Gastroesophageal sphincter (tissue), 4 donors: ENCODE measurements around the gene CEP120. TPM values are rescaled to one million over a fixed set of nuclear protein-coding genes. Genes with fewer than 3 reads are reported as not detected.
A peak's percentile ranks its signal among the peaks of the same experiment; 100 is the strongest.

Source experiments
- ATAC-seq: fragments of 150-250 bp; one replicate; pipeline ENCODE4 v1.9.1; 2016; ENCODE audit warnings: mild to moderate bottlenecking, moderate library complexity
- H3K27ac ChIP-seq, 4 donors: fragments of 200-600 bp; sonication (generic) in 3 of 4; 1 replicate in 3 of 4; 2 replicates in 1 of 4; pipeline ENCODE4 v1.5.1; 2016 to 2019
- H3K27me3 ChIP-seq: fragments of 200-600 bp; sonication (generic); one replicate; pipeline ENCODE4 v1.5.1; 2019
- H3K36me3 ChIP-seq, 2 donors: fragments of 200-600 bp; sonication (generic); one replicate each; pipeline ENCODE4 v1.5.1; 2019; ENCODE audit warnings: control low read depth in 1 of 2
- H3K4me1 ChIP-seq, 3 donors: fragments of 200-600 bp; sonication (generic); 1 replicate in 2 of 3; 2 replicates in 1 of 3; pipeline ENCODE4 v1.5.1; 2016 to 2019; ENCODE audit warnings: control low read depth in 2 of 3
- H3K4me3 ChIP-seq, 2 donors: fragments of 200-600 bp; sonication (generic); one replicate each; pipeline ENCODE4 v1.5.1; 2019; ENCODE audit warnings: mild to moderate bottlenecking in 1 of 2, moderate library complexity in 1 of 2
- H3K9me3 ChIP-seq, 3 donors: fragments of 200-600 bp; sonication (generic); one replicate each; pipeline ENCODE4 v1.5.1; 2017 to 2019; ENCODE audit warnings: control low read depth in 2 of 3
- CTCF ChIP-seq, 4 experiments: fragments of 200-600 bp in 2 of 4; fragments of 450-650 bp in 2 of 4; sonication (generic) in 1 of 4; IDR thresholded peaks; one replicate each; pipeline ENCODE4 v1.5.1; 2017 to 2019; ENCODE audit warnings: antibody characterized with exemption in 4 of 4, mild to moderate bottlenecking in 2 of 4, moderate library complexity in 2 of 4
- EP300 ChIP-seq: sonication (generic); formaldehyde crosslinking; IDR thresholded peaks from one replicate; pipeline ENCODE4 v1.6.1; 2017; ENCODE audit warnings: antibody characterized with exemption, mild to moderate bottlenecking
- POLR2A ChIP-seq, 2 donors: fragments of 450-650 bp; IDR thresholded peaks; one replicate each; pipeline ENCODE4 v1.6.1; 2017; ENCODE audit warnings: antibody characterized with exemption in 2 of 2, mild to moderate bottlenecking in 2 of 2, moderate library complexity in 1 of 2
- POLR2AphosphoS5 ChIP-seq: sonication (generic); formaldehyde crosslinking; IDR thresholded peaks from one replicate; pipeline ENCODE4 v1.6.1; 2017; ENCODE audit warnings: antibody characterized with exemption
- WGBS, 2 donors: methylation state at CpG; one replicate each; pipeline ENCODE4 v1.1.5; 2018; ENCODE audit warnings: low coverage in 1 of 2; 5-methylcytosine and 5-hydroxymethylcytosine counted together
- total RNA-seq, 4 donors: library from RNA; depleted of rRNA; stranded (reverse); fragments of >200 nt; gene quantifications; one replicate each; pipeline ENCODE4 v1.1.0, GENCODE V29; 2016

Gene CEP120
- total RNA-seq, 4 donors from 2014 or later = 17.2 to 26.8 (median 19.8) TPM

DNA sequence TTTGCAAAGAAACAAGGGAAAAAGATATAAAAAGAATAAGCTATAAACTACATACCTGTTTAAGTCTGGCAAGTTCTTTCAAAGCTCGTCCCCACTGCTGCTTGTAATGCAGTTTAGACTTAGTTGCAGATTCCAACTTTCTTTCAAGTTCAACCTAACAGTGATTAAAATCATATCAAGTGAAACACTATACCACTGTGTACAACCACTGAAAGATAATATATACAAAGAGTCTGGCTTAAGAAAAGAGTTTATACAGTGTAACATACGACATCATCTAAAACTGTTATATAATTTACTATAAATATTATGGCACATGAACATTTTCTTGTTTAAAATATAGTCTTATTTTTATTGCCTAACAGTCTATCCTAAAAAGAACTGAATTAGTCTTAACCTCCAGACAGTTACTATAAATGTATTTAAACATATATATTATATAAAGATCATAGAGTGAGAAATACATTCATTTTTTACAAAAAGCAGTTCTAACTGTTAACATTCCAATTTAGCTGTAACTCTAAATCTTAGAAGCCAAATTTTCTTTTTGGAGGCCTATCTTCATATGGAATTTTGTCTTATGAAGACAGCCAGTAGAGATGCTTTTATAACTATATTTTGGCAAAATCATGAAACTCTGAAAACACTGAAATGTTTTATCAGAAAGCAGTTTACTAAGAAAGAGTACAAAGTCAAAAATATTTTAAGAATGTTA, 58.6 kb downstream of the CEP120 start:
- ATAC-seq = no peak
- H3K27me3 ChIP-seq = no peaks in the 10 kb centered on the region
- H3K4me1 ChIP-seq = peaks cover 2 to 57% (median 5%) of the 10 kb centered on the region in 3 donors
- no peaks in the 10 kb centered on the region for H3K36me3 ChIP-seq
- H3K27ac ChIP-seq = peak overlapping the region in 1 of 4 donors; percentile 8
- no peaks in the 10 kb centered on the region for H3K9me3 ChIP-seq
- WGBS, 2 donors = 31 to 33% methylated on average over 2 of the region's 2 CpGs
- TF ChIP-seq POLR2A (IDR thresholded peaks at IDR 0.05) (no peak), EP300 (no peak), CTCF (IDR thresholded peaks at IDR 0.05) (no peak), POLR2AphosphoS5 (no peak)
- no peak overlapping the region for H3K4me3 ChIP-seq

DNA sequence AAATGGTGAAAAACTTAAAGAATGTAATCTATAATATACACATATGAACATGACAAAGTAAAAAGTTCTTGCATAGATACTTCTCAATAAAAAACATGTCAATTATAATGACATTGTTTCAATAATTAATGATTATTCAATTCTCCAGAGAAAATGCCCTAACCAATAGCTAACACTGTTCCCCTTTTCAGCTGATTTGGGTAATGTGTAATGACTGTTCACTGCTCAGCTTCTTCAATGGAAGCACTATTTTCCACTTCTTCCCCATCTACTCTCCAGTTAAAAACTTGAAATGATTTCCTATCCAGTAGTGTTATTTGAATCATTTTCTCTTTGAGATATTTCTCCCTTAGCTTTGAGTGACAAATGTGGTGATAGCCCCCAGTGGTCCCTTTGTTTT, 62.3 kb downstream of the CEP120 start:
- no peaks in the 10 kb centered on the region for H3K36me3 ChIP-seq
- TF ChIP-seq EP300 (no peak), CTCF (IDR thresholded peaks at IDR 0.05) (no peak), POLR2AphosphoS5 (no peak), POLR2A (IDR thresholded peaks at IDR 0.05) (no peak)
- H3K4me1 ChIP-seq = peaks cover 3 to 75% (median 5%) of the 10 kb centered on the region in 3 donors
- ATAC-seq = no peak
- H3K4me3 ChIP-seq = no peak overlapping the region
- H3K9me3 ChIP-seq = no peaks in the 10 kb centered on the region
- H3K27ac ChIP-seq = no peak overlapping the region
- no peaks in the 10 kb centered on the region for H3K27me3 ChIP-seq

- ATAC-seq = no peak
- Histone ChIP-seq H3K4me1 (peaks cover under 1 to 69% (median 3%) of the 10 kb centered on the region in 3 donors), H3K4me3 (no peak overlapping the region), H3K27ac (peak overlapping the region in 1 of 4 donors; percentile 12), H3K9me3 (no peaks in the 10 kb centered on the region), H3K36me3 (no peaks in the 10 kb centered on the region), H3K27me3 (no peaks in the 10 kb centered on the region)
- TF ChIP-seq CTCF (IDR thresholded peaks at IDR 0.05) = no peak
- no peak for TF ChIP-seq EP300
- no peak for TF ChIP-seq POLR2AphosphoS5
- no peak for TF ChIP-seq POLR2A (IDR thresholded peaks at IDR 0.05)
Measured at GRCh38 chr5:123360201-123360571, 63.0 kb downstream of the CEP120 start.

DNA sequence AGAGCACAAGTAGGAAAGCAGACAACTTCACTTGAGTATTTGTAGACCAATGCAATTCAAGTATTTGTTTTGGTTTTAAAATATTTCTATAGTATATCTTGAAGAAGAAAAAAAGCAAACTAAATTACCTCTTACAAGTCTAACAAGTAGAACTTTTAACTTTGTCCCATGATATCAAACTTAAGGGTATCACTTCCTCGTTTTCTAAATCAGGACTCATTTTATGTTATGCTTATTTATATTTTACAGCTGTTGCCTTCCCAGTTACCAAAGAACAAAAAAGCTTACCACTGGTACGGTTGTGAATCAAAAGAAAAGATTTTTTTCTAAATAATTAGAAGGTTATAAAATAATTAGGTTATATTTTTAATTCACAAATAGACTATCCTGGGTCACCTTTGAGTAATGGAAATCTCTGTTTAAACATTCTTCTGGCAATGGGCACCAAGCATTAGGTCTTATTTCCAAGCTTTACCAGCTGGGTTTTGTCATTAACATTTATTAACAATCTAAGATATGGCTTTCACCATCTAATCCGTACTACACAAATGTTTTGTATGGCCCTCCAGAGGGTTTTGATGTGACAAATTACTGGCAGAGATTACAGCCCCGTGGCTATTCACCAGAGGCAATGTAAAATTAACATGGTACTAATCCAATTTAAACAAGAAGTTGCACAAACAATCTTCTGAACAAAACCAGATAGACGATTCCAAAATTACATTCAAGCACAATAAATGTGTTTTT, 63.6 kb downstream of the CEP120 start:
- Histone ChIP-seq H3K9me3 (no peaks in the 10 kb centered on the region), H3K27me3 (no peaks in the 10 kb centered on the region), H3K4me1 (peaks cover 0 to 63% (median 3%) of the 10 kb centered on the region in 3 donors), H3K36me3 (no peaks in the 10 kb centered on the region), H3K4me3 (no peak overlapping the region), H3K27ac (peak overlapping the region in 2 of 4 donors; percentile 12 to 35)
- no peak for ATAC-seq
- no peak for TF ChIP-seq POLR2A (IDR thresholded peaks at IDR 0.05)
- TF ChIP-seq POLR2AphosphoS5 = no peak
- no peak for TF ChIP-seq CTCF (IDR thresholded peaks at IDR 0.05)
- TF ChIP-seq EP300 = no peak
- WGBS, 2 donors = 12 to 20% methylated on average over 5 of the region's 5 CpGs

DNA sequence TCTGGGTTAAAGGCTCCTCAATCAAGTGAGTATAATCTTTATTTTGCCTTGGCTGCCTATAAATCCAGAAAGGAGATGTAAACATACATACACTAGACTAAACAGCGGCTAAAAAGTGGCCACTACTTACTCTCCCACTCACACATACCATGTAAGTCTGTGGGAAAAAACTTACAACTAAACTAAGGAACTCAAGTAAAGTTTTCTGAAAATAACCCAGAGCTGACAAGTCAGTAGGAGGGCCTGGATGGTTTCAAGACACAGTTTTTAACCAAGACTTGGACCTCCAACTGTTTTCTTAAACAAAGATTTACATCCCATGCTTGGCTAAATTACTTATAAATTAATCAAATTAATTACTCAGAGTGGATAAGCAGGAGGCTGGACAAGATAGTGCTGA, 64.5 kb downstream of the CEP120 start:
- TF ChIP-seq CTCF (IDR thresholded peaks at IDR 0.05) (no peak), EP300 (no peak), POLR2A (IDR thresholded peaks at IDR 0.05) (no peak), POLR2AphosphoS5 (no peak)
- H3K36me3 ChIP-seq = no peaks in the 10 kb centered on the region
- no peaks in the 10 kb centered on the region for H3K27me3 ChIP-seq
- no peaks in the 10 kb centered on the region for H3K9me3 ChIP-seq
- H3K4me3 ChIP-seq = no peak overlapping the region
- ATAC-seq = peak; percentile 28
- H3K4me1 ChIP-seq = peaks cover 0 to 54% (median 3%) of the 10 kb centered on the region in 3 donors
- peak overlapping the region in 2 of 4 donors; percentile 7 to 13 for H3K27ac ChIP-seq
- 11 to 17% methylated on average over 1 of the region's 1 CpG for WGBS, 2 donors
